NCI-H187 (cell line): ENCODE results near the gene PACSIN2.
"Not testable (repeated sequence)": the region's sequence is repeated elsewhere in the genome, so short reads cannot be mapped to it uniquely, and the experiment has no call there.

ENCODE experiments used
- DNase-seq, 2 experiments: peaks; one replicate each; lab custom pipeline; 2025; lab: John Stamatoyannopoulos, UW

Gene PACSIN2

GRCh38 chr22:42992092-42992491, 22.9 kb downstream of the PACSIN2 start:
- DNase-seq: no peak

GRCh38 chr22:42991010-42991651, 23.8 kb downstream of the PACSIN2 start:
- DNase-seq: no peak

- DNase-seq: no peak
Observed at GRCh38 chr22:42990131-42990838, 24.7 kb downstream of the PACSIN2 start.

GRCh38 chr22:42986115-42986514, 28.8 kb downstream of the PACSIN2 start:
- no peak for DNase-seq

GRCh38 chr22:42985531-42985905, 29.4 kb downstream of the PACSIN2 start:
- DNase-seq: peak in 1 of 2 experiments; percentile 11

- DNase-seq: no peak
Observed at GRCh38 chr22:42984814-42985530, 30.0 kb downstream of the PACSIN2 start.

GRCh38 chr22:42984397-42984796, 30.6 kb downstream of the PACSIN2 start:
- DNase-seq: no peak

GRCh38 chr22:42983470-42983869, 31.5 kb downstream of the PACSIN2 start:
- DNase-seq: no peak

- DNase-seq: no peak
Observed at GRCh38 chr22:42979606-42980005, 35.3 kb downstream of the PACSIN2 start.

- DNase-seq: no peak
Observed at GRCh38 chr22:42978453-42979103, 36.4 kb downstream of the PACSIN2 start.

- DNase-seq: no peak
Observed at GRCh38 chr22:42977569-42977968, 37.4 kb downstream of the PACSIN2 start.

GRCh38 chr22:42976217-42976933, 38.6 kb downstream of the PACSIN2 start:
- DNase-seq: no peak

GRCh38 chr22:42974223-42974622, 40.7 kb downstream of the PACSIN2 start:
- no peak for DNase-seq

- DNase-seq: no peak
Observed at GRCh38 chr22:42973536-42973881, 41.4 kb downstream of the PACSIN2 start.

GRCh38 chr22:42972649-42973535, 42.1 kb downstream of the PACSIN2 start:
- no peak for DNase-seq

- not testable (repeated sequence) for DNase-seq
Observed at GRCh38 chr22:42971473-42971860, 43.5 kb downstream of the PACSIN2 start.

GRCh38 chr22:42970029-42970428, 44.9 kb downstream of the PACSIN2 start:
- DNase-seq: no peak

GRCh38 chr22:42969348-42969975, 45.5 kb downstream of the PACSIN2 start:
- no peak for DNase-seq

- DNase-seq: no peak
Observed at GRCh38 chr22:42967933-42968332, 47.0 kb downstream of the PACSIN2 start.

GRCh38 chr22:42967005-42967404, 47.9 kb downstream of the PACSIN2 start:
- DNase-seq: no peak

GRCh38 chr22:42966497-42966896, 48.5 kb downstream of the PACSIN2 start:
- DNase-seq: no peak
